HFF-Myc (cell line): ENCODE results near the gene RFC3.

Experiments
- DNase-seq: peaks from one replicate; pipeline ENCODE4 v3.0.0-alpha.2; 2011; ENCODE audit warnings: low read depth; ENCODE audit errors: extremely low read depth
- H3K4me3 ChIP-seq: replicated peaks from 2 replicates; pipeline ENCODE4 v1.5.1; 2011; ENCODE audit warnings: low read depth, mild to moderate bottlenecking, control low read depth, low read length
- CTCF ChIP-seq: IDR thresholded peaks from 2 replicates; pipeline ENCODE4 v1.5.1; 2012; ENCODE audit warnings: mild to moderate bottlenecking, low read depth, low read length, control low read depth; ENCODE audit errors: missing control alignments

RFC3 gene

GRCh38 chr13:33784738-33785137 lies 33.2 kb upstream of the RFC3 start:
- DNase-seq: no peak
- no peak for TF ChIP-seq CTCF
- H3K4me3 ChIP-seq: no peak overlapping the region

- TF ChIP-seq CTCF: no peak
- no peak overlapping the region for H3K4me3 ChIP-seq
- DNase-seq: no peak
Measured at GRCh38 chr13:33785384-33785783, 32.6 kb upstream of the RFC3 start.

- no peak for DNase-seq
- peak overlapping the region; percentile 27 for H3K4me3 ChIP-seq
- no peak for TF ChIP-seq CTCF
Measured at GRCh38 chr13:33787051-33787591, 30.8 kb upstream of the RFC3 start.

GRCh38 chr13:33789066-33789606 lies 28.8 kb upstream of the RFC3 start:
- TF ChIP-seq CTCF: no peak
- no peak for DNase-seq
- H3K4me3 ChIP-seq: no peak overlapping the region

- no peak for TF ChIP-seq CTCF
- no peak for DNase-seq
- H3K4me3 ChIP-seq: no peak overlapping the region
Measured at GRCh38 chr13:33789739-33790138, 28.2 kb upstream of the RFC3 start.

GRCh38 chr13:33793726-33794125 lies 24.2 kb upstream of the RFC3 start:
- no peak overlapping the region for H3K4me3 ChIP-seq
- TF ChIP-seq CTCF: no peak
- no peak for DNase-seq

GRCh38 chr13:33794576-33794975 lies 23.4 kb upstream of the RFC3 start:
- no peak for TF ChIP-seq CTCF
- DNase-seq: no peak
- no peak overlapping the region for H3K4me3 ChIP-seq
